Adrenal gland (tissue), 5 donors: ENCODE results near the gene KRTAP5-2.
"Not testable (repeated sequence)": the region's sequence is repeated elsewhere in the genome, so short reads cannot be mapped to it uniquely, and the experiment has no call there.

Experiments used
- POLR2A ChIP-seq, 2 donors: fragments of 450-650 bp; IDR thresholded peaks; one replicate each; pipeline ENCODE4 v1.6.1; 2017; ENCODE audit warnings: antibody characterized with exemption in 2 of 2, mild to moderate bottlenecking in 2 of 2, moderate library complexity in 1 of 2
- TF ChIP-seq, protein P1 (sequence below), 6 experiments: fragments of 450-650 bp in 4 of 6; fragments of 200-600 bp in 2 of 6; sonication (generic) in 1 of 6; IDR thresholded peaks; 1 replicate in 5 of 6; 2 replicates in 1 of 6; pipeline versions ENCODE4 v1.5.1 to v1.8.0; 2016 to 2021; ENCODE audit warnings: antibody characterized with exemption in 6 of 6, mild to moderate bottlenecking in 2 of 6, moderate library complexity in 1 of 6
- donor health status: DM: no; HTN: no; CAD: no.

DNA sequence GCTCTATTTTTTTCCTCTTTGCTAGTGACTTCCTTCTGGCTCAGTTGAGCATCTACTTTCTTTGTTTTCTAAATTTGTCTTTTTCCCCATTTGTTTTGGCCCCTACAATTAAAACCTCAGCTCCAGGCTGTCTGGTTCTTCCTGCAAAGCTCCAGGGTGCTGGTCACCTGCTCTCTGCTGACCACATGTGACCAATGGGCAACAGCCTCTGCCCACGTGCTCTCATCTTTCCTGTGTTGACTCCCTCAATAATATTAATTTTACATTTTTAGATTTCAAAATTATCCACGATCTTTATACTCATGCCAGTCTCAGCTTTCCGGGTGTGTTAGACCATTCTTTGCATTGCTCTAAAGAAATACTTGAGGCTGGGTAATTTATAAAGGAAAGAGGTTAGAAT lies 312 bp upstream of the KRTAP5-2 start:
- TF ChIP-seq, protein P1, sequence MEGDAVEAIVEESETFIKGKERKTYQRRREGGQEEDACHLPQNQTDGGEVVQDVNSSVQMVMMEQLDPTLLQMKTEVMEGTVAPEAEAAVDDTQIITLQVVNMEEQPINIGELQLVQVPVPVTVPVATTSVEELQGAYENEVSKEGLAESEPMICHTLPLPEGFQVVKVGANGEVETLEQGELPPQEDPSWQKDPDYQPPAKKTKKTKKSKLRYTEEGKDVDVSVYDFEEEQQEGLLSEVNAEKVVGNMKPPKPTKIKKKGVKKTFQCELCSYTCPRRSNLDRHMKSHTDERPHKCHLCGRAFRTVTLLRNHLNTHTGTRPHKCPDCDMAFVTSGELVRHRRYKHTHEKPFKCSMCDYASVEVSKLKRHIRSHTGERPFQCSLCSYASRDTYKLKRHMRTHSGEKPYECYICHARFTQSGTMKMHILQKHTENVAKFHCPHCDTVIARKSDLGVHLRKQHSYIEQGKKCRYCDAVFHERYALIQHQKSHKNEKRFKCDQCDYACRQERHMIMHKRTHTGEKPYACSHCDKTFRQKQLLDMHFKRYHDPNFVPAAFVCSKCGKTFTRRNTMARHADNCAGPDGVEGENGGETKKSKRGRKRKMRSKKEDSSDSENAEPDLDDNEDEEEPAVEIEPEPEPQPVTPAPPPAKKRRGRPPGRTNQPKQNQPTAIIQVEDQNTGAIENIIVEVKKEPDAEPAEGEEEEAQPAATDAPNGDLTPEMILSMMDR (IDR thresholded peaks at IDR 0.05), result not testable (repeated sequence)
- TF ChIP-seq POLR2A (IDR thresholded peaks at IDR 0.05), result not testable (repeated sequence)
